HPDE6-E6E7 (cell line): ENCODE data around the gene CREB3L4.
"Not testable (repeated sequence)": the region's sequence is repeated elsewhere in the genome, so short reads cannot be mapped to it uniquely, and the experiment has no call there.

Source experiments
- DNase-seq: peaks from one replicate; pipeline ENCODE4 v3.0.0; 2011; ENCODE audit warnings: missing footprints; ENCODE audit errors: extremely low spot score

CREB3L4 gene

GRCh38 chr1:153959454-153959853, 8.2 kb upstream of the CREB3L4 start:
- no peak for DNase-seq

- no peak for DNase-seq
Measured at GRCh38 chr1:153960206-153960605, 7.5 kb upstream of the CREB3L4 start.

- DNase-seq = no peak
Measured at GRCh38 chr1:153961421-153961820, 6.3 kb upstream of the CREB3L4 start.

- DNase-seq = no peak
Measured at GRCh38 chr1:153962088-153963029, 5.3 kb upstream of the CREB3L4 start.

GRCh38 chr1:153963030-153963849, 4.5 kb upstream of the CREB3L4 start, which contains the start of gene SLC39A1:
Gene SLC39A1, minus strand, starts transcription at chr1:153963537. Its CDS starts 822 bp downstream, at chr1:153962715.
- DNase-seq = peak; percentile 94

GRCh38 chr1:153963850-153964331, 3.8 kb upstream of the CREB3L4 start:
- no peak for DNase-seq

- no peak for DNase-seq
Measured at GRCh38 chr1:153968000-153968363, 280 bp downstream of the CREB3L4 start.

- no peak for DNase-seq
Measured at GRCh38 chr1:153968408-153968807, 706 bp downstream of the CREB3L4 start.

- DNase-seq = no peak
Measured at GRCh38 chr1:153968972-153969371, 1.3 kb downstream of the CREB3L4 start.

- DNase-seq = no peak
Measured at GRCh38 chr1:153970346-153970745, 2.6 kb downstream of the CREB3L4 start.

GRCh38 chr1:153973071-153973470, 5.4 kb downstream of the CREB3L4 start:
- DNase-seq = no peak

GRCh38 chr1:153973525-153973924, 5.8 kb downstream of the CREB3L4 start:
- no peak for DNase-seq

- no peak for DNase-seq
Measured at GRCh38 chr1:153976819-153977249, 9.1 kb downstream of the CREB3L4 start.

GRCh38 chr1:153977250-153978240, 9.8 kb downstream of the CREB3L4 start, which contains the start of gene JTB:
Gene JTB, minus strand, starts transcription at chr1:153977674. Its CDS starts 422 bp downstream, at chr1:153977252.
- DNase-seq = peak; percentile 79

GRCh38 chr1:153978274-153978909, 10.7 kb downstream of the CREB3L4 start:
- no peak for DNase-seq

GRCh38 chr1:153979091-153979490, 11.4 kb downstream of the CREB3L4 start:
- not testable (repeated sequence) for DNase-seq

- DNase-seq = not testable (repeated sequence)
Measured at GRCh38 chr1:153981735-153982134, 14.0 kb downstream of the CREB3L4 start.

GRCh38 chr1:153984123-153984894, 16.6 kb downstream of the CREB3L4 start:
- no peak for DNase-seq

- no peak for DNase-seq
Measured at GRCh38 chr1:153985341-153985912, 17.7 kb downstream of the CREB3L4 start.
